Lower leg skin (tissue), 4 donors: ENCODE measurements around the gene PDZD7. TPM values are rescaled to one million over a fixed set of nuclear protein-coding genes. Genes with fewer than 3 reads are reported as not detected.
A peak's percentile ranks its signal among the peaks of the same experiment; 100 is the strongest.
"Not testable (repeated sequence)": the region's sequence is repeated elsewhere in the genome, so short reads cannot be mapped to it uniquely, and the experiment has no call there.

ENCODE experiments used
- DNase-seq, 2 donors: peaks; one replicate each; pipeline ENCODE4 v3.0.0-alpha.2; 2019; ENCODE audit warnings: low spot score in 2 of 2
- H3K4me3 ChIP-seq: fragments of 200-600 bp; sonication (generic); 2 replicates; pipeline ENCODE4 v1.5.1; 2017; ENCODE audit warnings: mild to moderate bottlenecking, low read depth; ENCODE audit not compliant: poor library complexity, severe bottlenecking
- CTCF ChIP-seq, 3 donors: fragments of 450-650 bp; IDR thresholded peaks; one replicate each; pipeline ENCODE4 v1.5.1; 2016; ENCODE audit warnings: antibody characterized with exemption in 3 of 3, mild to moderate bottlenecking in 3 of 3, moderate library complexity in 2 of 3
- POLR2A ChIP-seq, 2 donors: fragments of 450-650 bp; IDR thresholded peaks; one replicate each; pipeline ENCODE4 v1.6.1; 2016 to 2017; ENCODE audit warnings: antibody characterized with exemption in 2 of 2, mild to moderate bottlenecking in 1 of 2, moderate library complexity in 1 of 2
- WGBS, 2 donors: methylation state at CpG; one replicate each; pipeline ENCODE4 v1.1.5; 2018; 5-methylcytosine and 5-hydroxymethylcytosine counted together
- intact Hi-C: fragments of 100-400 bp; cut with DNase I; formaldehyde crosslinking; loops from one replicate; pipeline ENCODE4 v1.15.0; 2023; ENCODE audit warnings: low total_unique reads
- total RNA-seq, 4 donors: library from RNA; depleted of rRNA; stranded (reverse); fragments of >200 nt; gene quantifications; one replicate each; pipeline ENCODE4 v1.1.0, GENCODE V29; 2016

PDZD7 gene
- total RNA-seq, 4 donors from 2014 or later = 1.5 to 9.0 (median 3.5) TPM

DNA sequence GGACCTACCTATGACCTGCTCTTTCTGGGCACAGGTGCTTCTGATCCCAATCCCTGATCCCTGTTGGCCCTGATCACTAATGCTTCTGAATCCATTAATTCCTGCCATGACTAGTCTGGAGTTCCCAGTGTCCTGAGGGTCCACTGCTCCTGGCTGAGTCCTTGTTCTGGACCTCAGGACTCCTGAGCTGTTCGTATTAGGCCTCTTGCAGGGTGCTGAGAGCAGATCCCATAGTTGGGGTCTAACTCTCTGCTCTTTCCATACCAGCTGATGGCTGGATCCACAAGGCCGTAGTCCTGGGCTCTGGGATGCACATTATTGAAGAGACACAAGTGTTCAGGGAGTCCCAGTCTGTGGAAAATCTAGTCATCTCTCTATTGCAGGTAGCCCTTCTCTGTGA, 50.6 kb downstream of the PDZD7 start:
- intact Hi-C loops = no loop called here
- TF ChIP-seq POLR2A (IDR thresholded peaks at IDR 0.05) (no peak), CTCF (IDR thresholded peaks at IDR 0.05) (no peak)
- 89 to 100% methylated on average over 2 of the region's 2 CpGs for WGBS, 2 donors
- peak in 1 of 2 donors; percentile 31 for DNase-seq
- no peak overlapping the region for H3K4me3 ChIP-seq

DNA sequence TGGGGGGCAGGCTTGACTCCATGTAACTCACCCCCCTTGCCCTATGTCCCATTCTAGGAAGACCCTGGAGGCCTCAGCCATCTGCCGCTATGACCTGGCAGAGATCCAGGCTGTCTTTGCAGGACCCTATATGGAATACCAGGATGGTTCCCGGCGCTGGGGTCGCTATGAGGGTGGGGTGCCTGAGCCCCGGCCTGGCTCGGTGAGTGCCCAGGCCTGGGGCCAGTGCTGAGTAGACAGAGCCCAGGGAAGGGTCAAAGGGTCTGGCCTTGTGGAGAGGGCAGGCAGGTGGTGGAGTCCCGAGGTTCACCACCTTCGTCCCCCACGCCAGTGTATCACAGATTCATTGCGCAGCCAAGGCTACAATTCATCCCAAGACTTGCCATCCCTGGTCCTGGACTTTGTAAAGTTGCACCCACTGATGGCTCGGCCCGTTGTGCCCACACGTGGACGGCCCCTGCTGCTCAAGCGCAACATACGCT, 51.1 kb downstream of the PDZD7 start:
- H3K4me3 ChIP-seq = no peak overlapping the region
- 94 to 95% methylated on average over 16 of the region's 16 CpGs for WGBS, 2 donors
- DNase-seq = peak in 1 of 2 donors; percentile 78
- intact Hi-C loops = no loop called here
- TF ChIP-seq CTCF (IDR thresholded peaks at IDR 0.05) (no peak), POLR2A (IDR thresholded peaks at IDR 0.05) (no peak)

GRCh38 chr10:100978901-100979195, 52.1 kb downstream of the PDZD7 start:
- no peak for TF ChIP-seq CTCF (IDR thresholded peaks at IDR 0.05)
- TF ChIP-seq POLR2A (IDR thresholded peaks at IDR 0.05) = no peak
- no peak overlapping the region for H3K4me3 ChIP-seq
- 88 to 91% methylated on average over 10 of the region's 10 CpGs for WGBS, 2 donors
- intact Hi-C loops = no loop called here
- no peak for DNase-seq

DNA sequence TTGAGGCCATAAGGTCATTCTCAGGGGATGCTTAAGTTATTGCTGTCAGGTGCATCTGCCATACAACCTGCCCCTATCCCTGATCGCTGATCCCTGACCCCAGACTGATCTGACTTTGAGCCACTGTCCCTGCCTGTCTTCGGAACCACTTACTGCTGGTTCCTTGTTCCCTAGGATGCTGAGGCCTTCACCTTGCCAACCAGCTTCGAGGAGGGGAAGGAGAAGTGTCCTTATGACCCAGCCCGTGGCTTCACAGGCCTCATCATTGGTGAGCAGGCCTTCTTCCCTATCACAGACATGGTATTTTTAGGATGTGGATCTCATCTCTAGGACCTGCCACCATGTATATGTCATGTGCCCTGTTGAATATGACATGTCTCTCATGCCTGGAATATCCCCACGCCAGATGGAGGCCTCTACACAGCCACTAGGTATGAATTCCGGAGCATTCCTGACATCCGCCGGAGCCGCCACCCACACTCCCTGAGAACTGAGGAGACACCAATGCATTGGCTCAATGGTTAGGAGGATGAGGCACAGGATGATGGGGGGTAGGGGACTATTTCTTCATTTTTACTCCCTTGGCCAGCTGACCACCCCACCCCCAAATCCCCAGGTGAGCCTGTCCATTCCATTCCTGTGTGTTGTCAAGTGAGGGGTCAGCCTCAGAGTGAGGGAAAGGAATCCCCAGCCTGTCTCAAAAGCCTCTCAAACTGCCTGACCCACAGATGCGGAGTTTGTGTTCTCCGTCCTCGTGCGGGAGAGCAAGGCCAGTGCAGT, 52.6 kb downstream of the PDZD7 start:
- no peak for TF ChIP-seq CTCF (IDR thresholded peaks at IDR 0.05)
- no peak for TF ChIP-seq POLR2A (IDR thresholded peaks at IDR 0.05)
- intact Hi-C loops = no loop called here
- H3K4me3 ChIP-seq = no peak overlapping the region
- peak in 1 of 2 donors; percentile 72 for DNase-seq
- 85 to 88% methylated on average over 13 of the region's 13 CpGs for WGBS, 2 donors

GRCh38 chr10:100977436-100977835, 53.5 kb downstream of the PDZD7 start:
- intact Hi-C loops = no loop called here
- 84% methylated on average over 6 of the region's 6 CpGs for WGBS, 2 donors
- H3K4me3 ChIP-seq = no peak overlapping the region
- TF ChIP-seq POLR2A (IDR thresholded peaks at IDR 0.05) = no peak
- no peak for TF ChIP-seq CTCF (IDR thresholded peaks at IDR 0.05)
- no peak for DNase-seq

- intact Hi-C loops = no loop called here
- TF ChIP-seq POLR2A (IDR thresholded peaks at IDR 0.05) (no peak), CTCF (IDR thresholded peaks at IDR 0.05) (no peak)
- 49 to 56% methylated on average over 3 of the region's 3 CpGs for WGBS, 2 donors
- no peak overlapping the region for H3K4me3 ChIP-seq
- no peak for DNase-seq
Measured at GRCh38 chr10:100976906-100977305, 54.0 kb downstream of the PDZD7 start.

DNA sequence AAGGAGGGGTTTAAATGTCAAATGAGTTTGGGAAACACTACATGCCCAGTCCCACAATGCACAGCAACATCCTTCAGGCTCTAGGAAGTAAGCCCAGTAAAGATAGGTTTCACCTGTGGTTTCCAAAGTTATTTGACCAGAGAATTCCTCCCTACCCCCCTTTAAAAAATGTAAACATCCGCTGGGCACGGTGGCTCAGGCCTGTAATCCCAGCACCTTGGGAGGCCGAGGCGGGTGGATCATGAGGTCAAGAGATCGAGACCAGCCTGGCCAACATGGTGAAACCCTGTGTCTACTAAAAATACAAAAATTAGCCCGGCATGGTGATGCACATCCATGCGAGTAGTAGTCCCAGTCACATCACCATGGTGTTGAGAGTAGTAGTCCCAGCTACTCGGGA, 55.5 kb downstream of the PDZD7 start:
- intact Hi-C loops, H3K4me3 ChIP-seq, DNase-seq: not testable (repeated sequence)
- 79 to 91% methylated on average over 8 of the region's 8 CpGs for WGBS, 2 donors
